Measurements from ENCODE around the gene ZNF784.

DNA sequence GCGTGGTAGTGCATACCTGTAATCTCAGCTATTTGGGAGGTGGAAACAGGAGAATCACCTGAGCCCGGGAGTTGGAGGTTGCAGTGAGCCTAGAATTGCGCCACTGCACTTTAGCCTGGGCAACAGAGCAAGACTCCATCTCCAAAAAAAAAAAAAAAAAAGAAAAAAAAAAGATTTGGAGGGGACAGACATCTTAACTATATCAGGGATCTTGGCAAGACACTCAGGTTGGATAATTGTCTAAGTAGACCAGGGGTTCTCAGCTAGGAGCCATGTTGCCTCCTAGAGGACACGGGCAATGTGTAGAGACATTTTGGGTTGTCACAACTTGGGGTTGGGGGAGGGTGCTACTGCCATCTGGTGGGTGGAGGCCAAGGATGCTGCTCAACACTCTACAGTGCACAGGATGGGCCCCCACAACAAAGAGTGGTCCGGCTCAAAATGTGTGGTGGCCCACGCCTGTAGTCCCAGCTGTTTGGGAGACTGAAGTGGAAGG lies 14.5 kb upstream of the ZNF784 start:
- no peak for TF ChIP-seq EP300 (IDR thresholded peaks at IDR 0.05)
- TF ChIP-seq CTCF (IDR thresholded peaks at IDR 0.05) = peak in 1 of 7 experiments; percentile 35
- TF ChIP-seq POLR2AphosphoS5 (IDR thresholded peaks at IDR 0.05) = no peak
- no peak for TF ChIP-seq POLR2A (IDR thresholded peaks at IDR 0.05)
